IMR-90 (cell line): ENCODE data around the gene INPP5A. TPM values are rescaled to one million over a fixed set of nuclear protein-coding genes. Genes with fewer than 3 reads are reported as not detected.

ENCODE experiments used
- ATAC-seq: fragments of 200-7000 bp; cut with Tn5 transposase; 2 replicates; pipeline ENCODE4 v1.9.1; 2020; ENCODE audit warnings: low read depth, mild to moderate bottlenecking, moderate library complexity
- BruUV-seq: library from RNA; stranded (reverse); fragments of 400-500 nt; replicated peaks from 2 replicates; lab custom pipeline; 2021; lab: Mats Ljungman, UMichigan
- CTCF ChIA-PET: fragments of 300-600 bp; formaldehyde crosslinking; extraction: SDS; loops from one replicate; lab custom pipeline; 2021; ENCODE audit warnings: antibody characterized with exemption; lab: Yijun Ruan, JAX
- POLR2A ChIA-PET: fragments of 300-600 bp; sonication (Branson Sonifier 250); formaldehyde crosslinking; loops from one replicate; lab custom pipeline; 2022; ENCODE audit warnings: antibody characterized with exemption; ENCODE audit not compliant: unreplicated experiment; lab: Charles Lee
- DNase-seq: peaks from one replicate; pipeline ENCODE4 v3.0.0; 2013
- H2AFZ ChIP-seq: replicated peaks from 2 replicates; pipeline ENCODE3; 2013; ENCODE audit warnings: low read length, mild to moderate bottlenecking; ENCODE audit not compliant: poor library complexity
- H2AK5ac ChIP-seq: 2 replicates; pipeline ENCODE4 v1.6.1; 2013; ENCODE audit warnings: low read depth, low read length, inconsistent platforms
- H2AK9ac ChIP-seq: replicated peaks from 2 replicates; pipeline ENCODE3; 2013; ENCODE audit warnings: mild to moderate bottlenecking, low read depth, low read length, moderate library complexity; ENCODE audit not compliant: poor library complexity
- H2BK120ac ChIP-seq: 2 replicates; pipeline ENCODE4 v1.6.1; 2013; ENCODE audit warnings: low read depth, low read length, inconsistent platforms
- H2BK15ac ChIP-seq: 3 replicates; pipeline ENCODE4 v1.6.1; 2013; ENCODE audit warnings: low read depth, low read length, inconsistent platforms
- H2BK20ac ChIP-seq: 2 replicates; pipeline ENCODE4 v1.6.1; 2013; ENCODE audit warnings: low read depth, mild to moderate bottlenecking, inconsistent platforms, low read length, moderate library complexity
- H2BK5ac ChIP-seq: 2 replicates; pipeline ENCODE4 v1.6.1; 2013; ENCODE audit warnings: mild to moderate bottlenecking, low read depth, low read length, inconsistent platforms; ENCODE audit not compliant: poor library complexity, severe bottlenecking
- H3K14ac ChIP-seq: replicated peaks from 2 replicates; pipeline ENCODE4 v1.6.1; 2013; ENCODE audit warnings: low read depth, low read length, inconsistent platforms
- H3K18ac ChIP-seq: 2 replicates; pipeline ENCODE4 v1.6.1; 2013; ENCODE audit warnings: low read depth, low read length, control low read depth
- H3K23ac ChIP-seq: 2 replicates; pipeline ENCODE4 v1.6.1; 2013; ENCODE audit warnings: low read depth, low read length, inconsistent platforms
- H3K27ac ChIP-seq: 2 replicates; pipeline ENCODE4 v1.5.1; 2013; ENCODE audit warnings: mild to moderate bottlenecking, control low read depth, low read length; ENCODE audit not compliant: insufficient read depth
- H3K27me3 ChIP-seq: 2 replicates; pipeline ENCODE4 v1.6.1; 2013; ENCODE audit warnings: low read length; ENCODE audit not compliant: control insufficient read depth, insufficient read depth
- H3K36me3 ChIP-seq: 2 replicates; pipeline ENCODE4 v1.6.1; 2013; ENCODE audit warnings: low read length, mixed read lengths; ENCODE audit not compliant: control insufficient read depth, insufficient read depth
- H3K4ac ChIP-seq: 2 replicates; pipeline ENCODE4 v1.6.1; 2013; ENCODE audit warnings: low read depth, low read length, inconsistent platforms
- H3K4me1 ChIP-seq: 2 replicates; pipeline ENCODE4 v1.6.1; 2013; ENCODE audit warnings: low read length, mixed read lengths; ENCODE audit not compliant: control insufficient read depth, insufficient read depth
- H3K4me2 ChIP-seq: 2 replicates; pipeline ENCODE4 v1.6.1; 2013; ENCODE audit warnings: low read depth, mild to moderate bottlenecking, control low read depth, low read length, moderate library complexity
- H3K4me3 ChIP-seq: 2 replicates; pipeline ENCODE4 v1.5.1; 2013; ENCODE audit warnings: low read depth, mild to moderate bottlenecking, control low read depth, low read length, moderate library complexity; ENCODE audit not compliant: insufficient read depth
- H3K56ac ChIP-seq: 2 replicates; pipeline ENCODE4 v1.6.1; 2013; ENCODE audit warnings: low read length, inconsistent platforms; ENCODE audit not compliant: insufficient read depth; ENCODE audit errors: extremely low read depth
- H3K79me1 ChIP-seq, 2 experiments: 2 replicates each; pipeline ENCODE4 v1.6.1; 2013; ENCODE audit warnings: low read length in 2 of 2, inconsistent platforms in 1 of 2, low read depth in 1 of 2
- H3K9ac ChIP-seq: 2 replicates; pipeline ENCODE4 v1.6.1; 2013; ENCODE audit warnings: low read depth, low read length, control low read depth
- H3K9me1 ChIP-seq: 2 replicates; pipeline ENCODE4 v1.6.1; 2013; ENCODE audit warnings: low read length, inconsistent platforms; ENCODE audit not compliant: insufficient read depth
- H3K9me3 ChIP-seq: 2 replicates; pipeline ENCODE4 v1.6.1; 2013; ENCODE audit warnings: low read length; ENCODE audit not compliant: control insufficient read depth, insufficient read depth
- H4K20me1 ChIP-seq: 2 replicates; pipeline ENCODE4 v1.6.1; 2013; ENCODE audit warnings: low read length, inconsistent platforms; ENCODE audit not compliant: insufficient read depth
- H4K5ac ChIP-seq: 2 replicates; pipeline ENCODE4 v1.6.1; 2013; ENCODE audit warnings: mild to moderate bottlenecking, low read depth, low read length, control low read depth
- H4K8ac ChIP-seq, 2 experiments: 2 replicates each; pipeline ENCODE4 v1.6.1; 2013; ENCODE audit warnings: low read depth in 2 of 2, low read length in 2 of 2, control low read depth in 1 of 2, inconsistent platforms in 1 of 2
- H4K91ac ChIP-seq: 2 replicates; pipeline ENCODE4 v1.6.1; 2013; ENCODE audit warnings: low read depth, low read length, inconsistent platforms; ENCODE audit not compliant: insufficient read depth
- CHD1 ChIP-seq: IDR thresholded peaks from 2 replicates; pipeline ENCODE4 v1.6.1; 2012; ENCODE audit warnings: low read depth, low read length, improper control_type of control experiment
- CTCF ChIP-seq: conservative IDR thresholded peaks from 2 replicates; pipeline ENCODE4 v1.5.1; 2012; ENCODE audit warnings: mild to moderate bottlenecking, low read depth, low read length, improper control_type of control experiment
- ELK1 ChIP-seq: fragments of 150-350 bp; IDR thresholded peaks from 2 replicates; pipeline ENCODE4 v1.6.1; 2016; ENCODE audit warnings: low read depth, mild to moderate bottlenecking, low read length, moderate library complexity, borderline replicate concordance
- FOS ChIP-seq: fragments of 150-350 bp; IDR thresholded peaks from 2 replicates; pipeline ENCODE4 v1.6.1; 2016; ENCODE audit warnings: low read depth, low read length
- MAFK ChIP-seq: IDR thresholded peaks from 2 replicates; pipeline ENCODE4 v1.6.1; 2012; ENCODE audit warnings: low read depth, low read length, improper control_type of control experiment
- MAZ ChIP-seq: IDR thresholded peaks from 2 replicates; pipeline ENCODE4 v1.6.1; 2012; ENCODE audit warnings: low read depth, mild to moderate bottlenecking, low read length, improper control_type of control experiment, moderate library complexity, borderline replicate concordance
- MXI1 ChIP-seq: IDR thresholded peaks from 2 replicates; pipeline ENCODE4 v1.6.1; 2012; ENCODE audit warnings: low read depth, mild to moderate bottlenecking, low read length, moderate library complexity, borderline replicate concordance
- NFE2L2 ChIP-seq: fragments of 150-350 bp; IDR thresholded peaks from 2 replicates; pipeline ENCODE4 v1.6.1; 2016; ENCODE audit warnings: low read depth, mild to moderate bottlenecking, low read length
- POLR2A ChIP-seq: IDR thresholded peaks from 2 replicates; pipeline ENCODE4 v1.6.1; 2012; ENCODE audit warnings: mild to moderate bottlenecking, low read depth, low read length
- RAD21 ChIP-seq: IDR thresholded peaks from 2 replicates; pipeline ENCODE4 v1.6.1; 2012; ENCODE audit warnings: low read length, improper control_type of control experiment
- RCOR1 ChIP-seq: IDR thresholded peaks from 2 replicates; pipeline ENCODE4 v1.6.1; 2012; ENCODE audit warnings: mild to moderate bottlenecking, low read length, improper control_type of control experiment; ENCODE audit not compliant: insufficient replicate concordance
- RFX5 ChIP-seq: IDR thresholded peaks from 2 replicates; pipeline ENCODE4 v1.8.0; 2012; ENCODE audit warnings: low read depth, mild to moderate bottlenecking, low read length, moderate library complexity
- SMC3 ChIP-seq: fragments of 150-350 bp; IDR thresholded peaks from 2 replicates; pipeline ENCODE4 v1.6.1; 2016; ENCODE audit warnings: low read depth, mild to moderate bottlenecking, antibody characterized with exemption, low read length, moderate library complexity
- WGBS, 2 experiments: methylation state at CpG; one replicate each; pipeline versions ENCODE4 v1.1.5 to v1.1.7; 2013; ENCODE audit warnings: missing lambda C conversion rate in 2 of 2; ENCODE audit not compliant: insufficient read length in 1 of 2; ENCODE audit errors: extremely low coverage in 2 of 2; 5-methylcytosine and 5-hydroxymethylcytosine counted together
- dilution Hi-C: fragments of 300-500 bp; cut with HindIII; formaldehyde crosslinking; loops from one replicate; pipeline ENCODE4 v1.14.3; 2018; ENCODE audit warnings: low sequenced_read_pairs; ENCODE audit not compliant: unreplicated experiment
- in situ Hi-C: fragments of 300-500 bp; cut with MboI; formaldehyde crosslinking; loops from 3 replicates; pipeline ENCODE4 v1.14.3; 2019; ENCODE audit warnings: low sequenced_read_pairs, inconsistent platforms, mixed read lengths
- intact Hi-C: fragments of 100-400 bp; cut with micrococcal nuclease; formaldehyde crosslinking; loops from 2 replicates; pipeline ENCODE4 v1.10.0; 2022
- polyA plus RNA-seq, 3 experiments: library from polyadenylated mRNA; depleted of rRNA; stranded (reverse); fragments of >200 nt; gene quantifications; 2 replicates each; pipeline ENCODE4 v1.2.3, GENCODE V29; 2012; ENCODE audit warnings: low replicate concordance in 1 of 3
- total RNA-seq: library from RNA; depleted of rRNA; stranded (reverse); fragments of >200 nt; gene quantifications from 2 replicates; pipeline ENCODE4 v1.2.3, GENCODE V29; 2012
- TF ChIP-seq, protein P1 (sequence below): fragments of 150-350 bp; IDR thresholded peaks from 2 replicates; pipeline ENCODE4 v1.6.1; 2017; ENCODE audit warnings: mild to moderate bottlenecking, antibody characterized with exemption, low read length, low read depth

The INPP5A gene
- total and polyA plus RNA-seq, 2 of the 4 experiments (the other 2 are of a cell fraction): 21.4 to 36.7 TPM

GRCh38 chr10:132519382-132520176, 18.0 kb upstream of the INPP5A start:
- H4K20me1 ChIP-seq: no peaks in the 10 kb centered on the region
- DNase-seq (no peak), ATAC-seq (no peak)
- no peak overlapping the region for H3K9ac ChIP-seq
- H3K27ac ChIP-seq: no peak overlapping the region
- H2BK5ac ChIP-seq: no peak overlapping the region
- peak overlapping the region; percentile 47; the same call in 1 of the 2 replicates for H3K4ac ChIP-seq
- dilution Hi-C loops (no loop called here), in situ Hi-C loops (no loop called here), intact Hi-C loops (loop anchor here (5.0 kb wide), 1 partner anchor 122 kb away; the partner anchor contains the start of gene PWWP2B)
- H3K27me3 ChIP-seq: no peaks in the 10 kb centered on the region
- H3K23ac ChIP-seq: no peak overlapping the region
- peaks cover 27% of the 10 kb centered on the region for H3K4me1 ChIP-seq
- ChIA-PET POLR2A (no interaction called here), CTCF (no interaction called here)
- BruUV-seq: no TSS peak
- no peak overlapping the region for H3K18ac ChIP-seq
- H2AK5ac ChIP-seq: peak overlapping the region; percentile 70
- H2BK15ac ChIP-seq: no peak overlapping the region
- no peak overlapping the region for H4K5ac ChIP-seq
- H2AFZ ChIP-seq: peak overlapping the region; percentile 82
- no peak overlapping the region; the same call in none of the 2 replicates for H2BK20ac ChIP-seq
- H4K8ac ChIP-seq: peak overlapping the region in 1 of 2 experiments; percentile 5; a peak in 1 of 4 replicates
- peak overlapping the region; percentile 6 for H2AK9ac ChIP-seq
- H3K4me2 ChIP-seq: no peak overlapping the region
- H3K56ac ChIP-seq: no peak overlapping the region
- H3K9me3 ChIP-seq: no peaks in the 10 kb centered on the region
- no peaks in the 10 kb centered on the region for H3K36me3 ChIP-seq
- no peak overlapping the region for H3K14ac ChIP-seq
- peak overlapping the region; percentile 40; the same call in 1 of the 2 replicates for H2BK120ac ChIP-seq
- H3K4me3 ChIP-seq: no peak overlapping the region
- peaks cover 0 to 12% of the 10 kb centered on the region in 2 experiments; a peak in 2 of 4 replicates for H3K79me1 ChIP-seq
- H3K9me1 ChIP-seq: peaks cover 15% of the 10 kb centered on the region
- 90% methylated on average over 2 of the region's 30 CpGs; no CpG with 5 or more reads in 1 of the 2 experiments for WGBS, 2 experiments
- peak overlapping the region; percentile 14; the same call in 1 of the 2 replicates for H4K91ac ChIP-seq
- TF ChIP-seq FOS (no peak), RCOR1 (no peak), CTCF (no peak), MAZ (no peak), MAFK (no peak), CHD1 (no peak), POLR2A (no peak), RFX5 (no peak), RAD21 (no peak), NFE2L2 (no peak), MXI1 (no peak), ELK1 (no peak), SMC3 (no peak)
- TF ChIP-seq, protein P1, sequence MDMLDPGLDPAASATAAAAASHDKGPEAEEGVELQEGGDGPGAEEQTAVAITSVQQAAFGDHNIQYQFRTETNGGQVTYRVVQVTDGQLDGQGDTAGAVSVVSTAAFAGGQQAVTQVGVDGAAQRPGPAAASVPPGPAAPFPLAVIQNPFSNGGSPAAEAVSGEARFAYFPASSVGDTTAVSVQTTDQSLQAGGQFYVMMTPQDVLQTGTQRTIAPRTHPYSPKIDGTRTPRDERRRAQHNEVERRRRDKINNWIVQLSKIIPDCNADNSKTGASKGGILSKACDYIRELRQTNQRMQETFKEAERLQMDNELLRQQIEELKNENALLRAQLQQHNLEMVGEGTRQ: no peak
